Osteocyte (in vitro differentiated cells): ENCODE data around the gene PLEKHO2. TPM values are rescaled to one million over a fixed set of nuclear protein-coding genes. Genes with fewer than 3 reads are reported as not detected.
"Not testable (repeated sequence)": the region's sequence is repeated elsewhere in the genome, so short reads cannot be mapped to it uniquely, and the experiment has no call there.

ENCODE experiments used
- DNase-seq: peaks from one replicate; pipeline ENCODE4 v3.0.0; 2021; ENCODE audit warnings: mixed read lengths; ENCODE audit not compliant: unreplicated experiment; ENCODE audit errors: extremely low spot score
- H3K27ac Mint-ChIP-seq: one replicate; pipeline ENCODE4 v1.8.0; 2021; ENCODE audit warnings: mild to moderate bottlenecking, mixed read lengths; ENCODE audit not compliant: unreplicated experiment
- H3K27me3 Mint-ChIP-seq: one replicate; pipeline ENCODE4 v1.8.0; 2021; ENCODE audit warnings: mixed read lengths; ENCODE audit not compliant: unreplicated experiment
- H3K36me3 Mint-ChIP-seq: one replicate; pipeline ENCODE4 v1.8.0; 2021; ENCODE audit warnings: mixed read lengths; ENCODE audit not compliant: unreplicated experiment
- H3K4me1 Mint-ChIP-seq: one replicate; pipeline ENCODE4 v1.8.0; 2021; ENCODE audit warnings: mixed read lengths; ENCODE audit not compliant: unreplicated experiment
- H3K4me3 Mint-ChIP-seq: one replicate; pipeline ENCODE4 v1.8.0; 2021; ENCODE audit warnings: mild to moderate bottlenecking, moderate library complexity, mixed read lengths; ENCODE audit not compliant: unreplicated experiment
- H3K9me3 Mint-ChIP-seq: one replicate; pipeline ENCODE4 v1.8.0; 2021; ENCODE audit warnings: mixed read lengths; ENCODE audit not compliant: unreplicated experiment
- total RNA-seq: library from RNA; stranded (reverse); gene quantifications from 2 replicates; pipeline ENCODE4 v1.2.1, GENCODE V29; 2021
- TF ChIP-seq, protein P1 (sequence below): fragments of 200-600 bp; sonication (generic); IDR thresholded peaks from 2 replicates; pipeline ENCODE4 v1.5.0; 2021; ENCODE audit warnings: antibody characterized with exemption, mild to moderate bottlenecking, moderate library complexity

PLEKHO2 gene
- total RNA-seq, 1 donor from 2014 or later, result 24.5 TPM

DNA sequence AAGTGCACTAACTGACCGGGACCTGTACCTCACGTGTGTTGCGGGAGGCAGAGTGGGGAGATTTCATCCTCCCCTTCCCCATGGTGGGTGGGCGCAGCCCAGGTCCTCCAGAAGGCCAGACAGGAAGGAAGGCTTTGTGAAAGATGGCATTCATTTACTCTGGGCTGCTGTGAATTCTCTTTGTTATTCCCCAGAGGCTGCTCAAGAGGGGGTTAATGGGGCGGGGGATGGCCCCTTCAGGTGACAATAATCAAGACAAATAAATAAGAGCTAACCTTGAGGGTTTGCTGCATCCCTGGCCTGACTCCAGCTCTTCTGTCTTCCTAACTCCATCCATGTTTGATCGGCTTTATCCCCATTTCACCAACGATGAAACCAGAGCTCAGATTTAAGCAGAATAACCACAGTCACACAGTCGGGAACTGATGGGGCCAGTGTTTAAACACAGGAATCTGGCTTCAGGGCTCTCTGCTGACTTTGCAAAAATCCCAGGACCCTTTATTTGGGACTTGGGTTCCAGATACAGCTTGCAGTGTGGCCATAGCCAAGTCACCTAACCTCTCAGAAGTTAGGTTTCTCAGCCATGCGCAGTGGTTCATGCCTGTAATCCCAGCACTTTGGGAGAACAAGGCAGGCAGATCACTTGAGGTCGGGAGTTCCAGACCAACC lies 32.8 kb upstream of the PLEKHO2 start:
- Mint-ChIP-seq H3K27ac (no peak overlapping the region), H3K9me3 (no peaks in the 10 kb centered on the region), H3K4me3 (no peak overlapping the region), H3K36me3 (no peaks in the 10 kb centered on the region), H3K4me1 (peaks cover 9% of the 10 kb centered on the region), H3K27me3 (no peaks in the 10 kb centered on the region)
- no peak for DNase-seq
- TF ChIP-seq, protein P1, sequence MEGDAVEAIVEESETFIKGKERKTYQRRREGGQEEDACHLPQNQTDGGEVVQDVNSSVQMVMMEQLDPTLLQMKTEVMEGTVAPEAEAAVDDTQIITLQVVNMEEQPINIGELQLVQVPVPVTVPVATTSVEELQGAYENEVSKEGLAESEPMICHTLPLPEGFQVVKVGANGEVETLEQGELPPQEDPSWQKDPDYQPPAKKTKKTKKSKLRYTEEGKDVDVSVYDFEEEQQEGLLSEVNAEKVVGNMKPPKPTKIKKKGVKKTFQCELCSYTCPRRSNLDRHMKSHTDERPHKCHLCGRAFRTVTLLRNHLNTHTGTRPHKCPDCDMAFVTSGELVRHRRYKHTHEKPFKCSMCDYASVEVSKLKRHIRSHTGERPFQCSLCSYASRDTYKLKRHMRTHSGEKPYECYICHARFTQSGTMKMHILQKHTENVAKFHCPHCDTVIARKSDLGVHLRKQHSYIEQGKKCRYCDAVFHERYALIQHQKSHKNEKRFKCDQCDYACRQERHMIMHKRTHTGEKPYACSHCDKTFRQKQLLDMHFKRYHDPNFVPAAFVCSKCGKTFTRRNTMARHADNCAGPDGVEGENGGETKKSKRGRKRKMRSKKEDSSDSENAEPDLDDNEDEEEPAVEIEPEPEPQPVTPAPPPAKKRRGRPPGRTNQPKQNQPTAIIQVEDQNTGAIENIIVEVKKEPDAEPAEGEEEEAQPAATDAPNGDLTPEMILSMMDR, result no peak

DNA sequence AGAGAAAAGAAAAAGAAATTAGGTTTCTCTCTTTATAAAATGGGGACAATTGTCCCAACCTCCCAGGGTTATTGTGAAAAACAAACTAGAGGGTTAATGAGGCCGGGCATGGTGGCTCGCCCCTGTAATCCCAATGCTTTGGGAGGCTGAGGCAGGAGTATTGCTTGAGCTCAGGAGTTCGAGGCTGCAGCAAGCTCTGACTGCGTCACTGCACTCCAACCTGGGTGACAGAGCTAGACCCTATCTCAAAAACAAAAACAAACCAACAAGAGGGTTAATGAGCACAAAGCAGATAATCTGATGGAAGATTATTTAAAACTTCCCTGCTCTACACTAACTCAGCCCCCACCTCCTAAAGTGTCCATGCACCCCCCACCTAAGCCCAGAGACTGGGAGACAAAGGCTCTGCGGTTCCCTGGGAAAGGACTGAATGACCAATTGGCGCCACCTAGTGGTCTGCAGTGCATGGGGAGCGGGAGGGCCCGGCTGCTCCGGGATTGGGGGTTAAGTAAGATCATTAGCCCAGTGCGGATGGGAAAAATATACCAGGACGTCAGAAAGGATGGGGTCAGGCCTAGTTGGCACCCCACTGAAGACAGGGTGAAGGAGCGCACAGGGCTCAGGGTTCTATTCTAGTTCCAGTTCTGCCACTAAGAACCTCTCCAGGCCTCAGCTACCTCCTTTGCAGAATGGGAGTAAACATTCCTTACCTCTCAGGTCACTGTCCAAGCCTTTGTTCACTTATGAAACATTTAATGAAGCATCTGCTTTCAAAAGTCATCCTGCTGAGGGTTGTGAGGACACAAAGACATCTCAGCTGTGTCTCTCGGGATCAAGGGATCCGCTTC lies 31.8 kb upstream of the PLEKHO2 start:
- H3K9me3 Mint-ChIP-seq, result no peaks in the 10 kb centered on the region
- peaks cover 9% of the 10 kb centered on the region for H3K4me1 Mint-ChIP-seq
- no peaks in the 10 kb centered on the region for H3K27me3 Mint-ChIP-seq
- peak; percentile 92 for DNase-seq
- no peak overlapping the region for H3K27ac Mint-ChIP-seq
- no peak overlapping the region for H3K4me3 Mint-ChIP-seq
- TF ChIP-seq, protein P1, result peak; percentile 91
- no peaks in the 10 kb centered on the region for H3K36me3 Mint-ChIP-seq

DNA sequence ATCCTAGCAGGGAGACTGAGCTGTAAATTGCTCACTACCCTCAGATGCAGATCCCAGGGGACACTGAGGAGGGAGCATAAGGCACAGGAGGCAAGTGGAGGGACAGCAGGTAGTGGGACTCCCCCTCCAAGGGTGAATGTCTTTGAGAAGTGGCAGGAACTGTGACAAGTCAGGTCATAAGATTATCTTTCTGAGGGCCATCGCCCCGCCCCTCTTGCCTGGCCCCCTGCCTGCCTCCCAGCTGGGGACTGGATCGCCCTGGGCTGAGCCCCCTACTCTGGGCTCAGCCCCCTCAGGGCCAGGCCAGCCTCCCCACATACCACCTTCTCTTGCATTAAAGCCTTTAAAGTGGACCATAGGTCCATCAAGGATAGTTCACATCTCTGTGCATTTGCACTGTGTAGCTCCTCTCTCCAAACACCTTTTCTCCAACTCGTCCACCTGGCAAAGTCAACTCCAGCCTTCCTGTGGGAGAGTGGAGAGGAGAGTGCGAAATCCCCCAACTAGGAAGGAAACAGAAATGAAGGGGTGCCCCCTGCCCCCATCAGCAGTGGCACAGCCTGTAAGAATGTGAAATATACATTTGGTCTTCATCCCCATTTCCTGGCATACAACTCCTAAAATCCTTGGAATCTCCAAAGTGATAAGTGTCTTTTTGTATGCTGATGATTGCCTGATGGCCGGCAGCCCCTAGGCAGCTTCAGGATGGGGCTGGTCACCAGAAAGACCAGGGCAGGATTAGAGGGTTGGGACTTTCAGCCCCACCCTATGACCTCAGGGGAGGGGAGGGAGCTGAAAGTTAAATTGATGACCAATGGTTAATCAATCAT lies 31.0 kb upstream of the PLEKHO2 start:
- no peaks in the 10 kb centered on the region for H3K27me3 Mint-ChIP-seq
- no peaks in the 10 kb centered on the region for H3K9me3 Mint-ChIP-seq
- no peak overlapping the region for H3K27ac Mint-ChIP-seq
- H3K36me3 Mint-ChIP-seq, result no peaks in the 10 kb centered on the region
- no peak for DNase-seq
- H3K4me3 Mint-ChIP-seq, result no peak overlapping the region
- TF ChIP-seq, protein P1, result no peak
- peaks cover 9% of the 10 kb centered on the region for H3K4me1 Mint-ChIP-seq

DNA sequence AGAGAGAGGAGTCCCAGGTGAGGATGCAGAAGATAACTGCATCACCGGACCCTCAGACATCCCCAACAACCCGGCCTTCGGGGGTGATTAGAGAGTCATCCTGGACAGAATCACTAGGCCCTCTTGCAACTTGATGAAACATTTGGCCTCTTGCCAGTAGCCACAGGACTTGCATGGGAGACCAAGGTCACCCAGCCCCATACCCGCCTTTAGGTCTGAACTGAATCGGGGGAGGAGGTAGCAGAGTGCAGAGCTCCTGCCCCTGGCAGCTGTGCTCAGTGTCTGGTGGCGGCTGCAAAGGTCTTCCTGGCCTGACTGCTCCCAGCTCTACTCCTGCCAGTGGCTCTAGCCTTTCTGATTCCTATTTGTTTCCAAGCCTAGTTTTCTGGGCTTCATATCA lies 28.6 kb upstream of the PLEKHO2 start:
- H3K4me3 Mint-ChIP-seq, result no peak overlapping the region
- no peak for DNase-seq
- H3K27me3 Mint-ChIP-seq, result no peaks in the 10 kb centered on the region
- TF ChIP-seq, protein P1, result no peak
- H3K36me3 Mint-ChIP-seq, result no peaks in the 10 kb centered on the region
- H3K9me3 Mint-ChIP-seq, result no peaks in the 10 kb centered on the region
- no peak overlapping the region for H3K27ac Mint-ChIP-seq
- peaks cover 9% of the 10 kb centered on the region for H3K4me1 Mint-ChIP-seq

DNA sequence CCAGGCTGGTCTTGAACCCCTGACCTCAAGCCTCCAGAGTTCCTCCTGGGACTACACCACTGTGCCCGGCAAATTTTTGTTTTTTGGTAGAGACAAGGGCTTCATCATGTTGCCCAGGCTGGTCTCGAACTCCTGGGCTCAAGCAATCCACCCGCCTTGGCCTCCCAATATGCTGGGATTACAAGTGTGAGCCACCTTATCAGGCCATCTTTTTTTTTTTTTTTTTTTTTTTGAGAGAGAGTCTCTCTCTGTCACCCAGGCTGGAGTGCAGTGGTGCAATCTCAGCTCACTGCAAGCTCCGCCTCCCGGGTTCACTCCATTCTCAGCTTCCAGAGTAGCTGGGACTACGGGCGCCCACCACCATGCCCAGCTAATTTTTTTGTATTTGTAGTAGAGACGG lies 27.4 kb upstream of the PLEKHO2 start:
- not testable (repeated sequence) for H3K9me3 Mint-ChIP-seq, DNase-seq, H3K36me3 Mint-ChIP-seq, H3K4me3 Mint-ChIP-seq, H3K27ac Mint-ChIP-seq, H3K27me3 Mint-ChIP-seq, H3K4me1 Mint-ChIP-seq

DNA sequence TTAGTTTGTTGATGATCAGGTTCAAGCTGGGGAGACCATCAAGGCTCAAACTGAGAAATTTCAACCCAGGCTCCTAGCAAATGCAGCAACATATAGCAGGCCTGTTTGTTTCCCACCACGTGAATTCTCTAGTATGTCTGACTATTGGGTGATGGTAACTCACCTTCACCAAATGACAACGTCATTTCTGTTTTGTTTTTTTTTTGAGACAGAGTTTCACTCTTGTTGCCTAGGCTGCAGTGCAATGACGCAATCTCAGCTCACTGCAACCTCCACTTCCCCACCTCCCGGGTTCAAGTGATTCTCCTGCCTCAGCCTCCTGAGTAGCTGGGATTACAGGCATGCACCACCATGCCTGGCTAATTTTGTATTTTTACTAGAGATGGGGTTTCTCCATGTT lies 26.8 kb upstream of the PLEKHO2 start:
- H3K9me3 Mint-ChIP-seq, result not testable (repeated sequence)

More for the DNA sequence above, 26.8 kb upstream of the PLEKHO2 start:
- H3K4me3 Mint-ChIP-seq, H3K4me1 Mint-ChIP-seq, DNase-seq, H3K36me3 Mint-ChIP-seq, H3K27me3 Mint-ChIP-seq, H3K27ac Mint-ChIP-seq: not testable (repeated sequence)
